Measurements from ENCODE around the gene HCFC1.

The HCFC1 gene

DNA sequence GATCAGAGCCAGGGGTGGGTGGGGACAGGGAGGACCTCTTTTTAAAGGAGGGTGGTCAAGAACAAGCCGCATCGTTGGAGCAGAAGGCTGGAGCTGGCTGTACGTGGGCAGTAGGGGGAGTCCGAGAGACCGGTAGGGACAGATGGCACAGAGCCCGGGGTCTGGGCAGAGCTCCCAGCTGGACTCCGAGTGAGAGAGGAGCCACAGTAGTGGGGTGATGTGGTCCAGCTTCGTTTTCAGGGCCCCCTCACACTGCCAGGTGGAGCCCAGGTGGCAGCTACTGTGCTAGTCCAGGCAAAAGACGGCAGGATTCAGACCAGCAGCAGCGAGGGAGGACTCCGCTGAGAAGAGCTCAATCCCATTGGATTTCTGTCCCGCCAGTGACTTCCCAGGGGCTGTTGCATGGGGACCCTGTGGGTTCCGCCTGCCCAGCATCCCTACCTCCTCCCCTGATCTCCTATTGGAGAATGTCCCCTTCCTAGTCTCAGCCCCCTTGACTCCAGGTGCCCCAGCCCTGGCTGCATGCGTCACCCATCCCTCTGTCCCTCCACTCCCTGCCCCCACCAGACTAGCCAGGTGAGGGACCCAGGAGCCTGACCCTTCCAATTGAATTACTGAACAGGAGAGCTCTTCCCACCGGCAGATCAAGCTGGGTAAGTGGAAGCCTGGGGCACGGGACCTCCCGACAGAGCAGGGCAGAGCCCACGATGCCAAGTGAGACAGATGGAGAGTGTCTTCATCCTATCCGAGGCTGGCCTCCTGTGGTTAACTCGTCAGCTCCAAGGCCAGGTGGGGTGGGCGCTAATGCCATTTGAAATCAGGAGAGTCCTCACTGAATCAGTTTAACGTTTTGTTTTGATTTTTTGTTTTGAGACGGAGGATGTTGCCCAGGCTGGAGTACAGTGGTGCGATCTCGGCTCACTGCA is 48.4 kb downstream of the HCFC1 start:
- DNase-seq (ENCODE audit: low spot score) = no peak

DNA sequence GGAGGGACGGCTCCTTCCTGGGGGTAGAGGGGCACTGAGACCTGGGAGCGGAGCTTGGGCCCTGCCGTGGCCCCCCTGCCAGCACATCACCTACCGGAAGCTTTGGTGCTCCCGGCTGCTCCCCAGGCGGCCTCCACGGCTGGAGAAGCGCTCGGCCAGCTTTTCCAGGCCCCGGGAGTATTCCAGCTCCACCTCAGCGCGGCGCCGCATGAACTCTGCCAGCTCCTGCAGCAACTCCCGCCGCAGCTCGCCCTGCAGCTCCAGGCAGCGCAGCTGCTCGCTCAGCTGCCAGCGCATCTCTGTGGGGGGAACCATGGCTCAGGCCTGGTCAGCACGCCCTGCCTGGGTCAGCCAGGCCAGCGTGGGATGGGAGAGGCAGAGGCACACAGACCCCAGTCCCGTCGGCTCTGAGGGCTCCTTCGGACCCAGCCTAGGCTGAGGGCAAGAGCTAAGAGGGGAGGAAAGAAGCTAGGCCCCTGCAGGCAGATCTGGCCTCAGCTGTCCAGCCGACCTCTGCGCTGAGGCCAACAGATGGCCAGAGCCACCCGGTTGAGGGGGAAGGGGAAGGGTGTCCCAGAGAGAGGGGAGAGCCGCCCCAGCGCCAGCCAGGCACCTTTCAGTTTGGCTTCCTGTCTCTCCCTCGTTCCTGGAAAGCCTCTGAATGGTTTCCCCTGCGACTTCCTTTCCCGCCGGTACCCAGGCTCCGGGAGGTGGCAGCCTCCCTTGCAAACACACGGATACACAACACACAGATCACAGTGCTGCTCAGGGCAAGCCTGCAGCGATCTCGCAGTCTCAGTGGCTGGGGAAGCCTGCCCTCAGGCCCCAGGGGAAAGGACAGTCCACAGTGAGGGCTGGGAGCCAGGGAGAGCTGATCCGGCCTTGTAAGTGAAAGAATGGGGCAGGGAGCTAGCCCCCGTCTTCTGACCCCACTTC is 49.8 kb downstream of the HCFC1 start:
- peak; percentile 29 for DNase-seq (ENCODE audit: low spot score)

GRCh38 chrX:153921070-153921469 is 50.5 kb downstream of the HCFC1 start:
- DNase-seq (ENCODE audit: low spot score) = no peak

GRCh38 chrX:153920546-153920945 is 51.1 kb downstream of the HCFC1 start:
- no peak for DNase-seq (ENCODE audit: low spot score)

- DNase-seq (ENCODE audit: low spot score) = no peak
Observed at GRCh38 chrX:153919281-153919680, 52.3 kb downstream of the HCFC1 start.

GRCh38 chrX:153917869-153918268 is 53.7 kb downstream of the HCFC1 start:
- no peak for DNase-seq (ENCODE audit: low spot score)

GRCh38 chrX:153913701-153914100 is 57.9 kb downstream of the HCFC1 start:
- DNase-seq (ENCODE audit: low spot score) = no peak

DNA sequence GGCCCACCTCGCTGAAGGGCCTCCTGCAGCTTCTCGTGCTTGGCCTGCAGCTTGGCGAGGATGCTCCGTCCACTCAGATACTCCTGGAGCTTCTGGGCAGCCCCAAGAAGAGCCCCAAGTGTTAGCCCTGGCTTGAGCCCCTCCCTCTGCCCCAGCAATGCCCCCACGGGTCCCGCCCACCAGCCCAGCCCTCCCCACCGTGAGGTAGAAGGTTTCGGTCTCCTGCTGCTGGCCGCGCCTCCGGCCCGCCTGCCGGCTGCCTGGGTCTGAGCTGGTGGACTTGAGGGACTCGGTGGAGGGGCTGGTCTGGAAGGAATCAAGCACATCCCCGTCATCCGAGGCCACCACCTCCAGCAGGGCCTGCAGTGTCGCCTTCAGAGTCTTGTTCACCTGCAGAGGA is 58.4 kb downstream of the HCFC1 start:
- DNase-seq (ENCODE audit: low spot score) = no peak

GRCh38 chrX:153911798-153912197 is 59.8 kb downstream of the HCFC1 start:
- no peak for DNase-seq (ENCODE audit: low spot score)

- no peak for DNase-seq (ENCODE audit: low spot score)
Observed at GRCh38 chrX:153910446-153910845, 61.2 kb downstream of the HCFC1 start.

- DNase-seq (ENCODE audit: low spot score) = no peak
Observed at GRCh38 chrX:153909980-153910360, 61.6 kb downstream of the HCFC1 start.

DNA sequence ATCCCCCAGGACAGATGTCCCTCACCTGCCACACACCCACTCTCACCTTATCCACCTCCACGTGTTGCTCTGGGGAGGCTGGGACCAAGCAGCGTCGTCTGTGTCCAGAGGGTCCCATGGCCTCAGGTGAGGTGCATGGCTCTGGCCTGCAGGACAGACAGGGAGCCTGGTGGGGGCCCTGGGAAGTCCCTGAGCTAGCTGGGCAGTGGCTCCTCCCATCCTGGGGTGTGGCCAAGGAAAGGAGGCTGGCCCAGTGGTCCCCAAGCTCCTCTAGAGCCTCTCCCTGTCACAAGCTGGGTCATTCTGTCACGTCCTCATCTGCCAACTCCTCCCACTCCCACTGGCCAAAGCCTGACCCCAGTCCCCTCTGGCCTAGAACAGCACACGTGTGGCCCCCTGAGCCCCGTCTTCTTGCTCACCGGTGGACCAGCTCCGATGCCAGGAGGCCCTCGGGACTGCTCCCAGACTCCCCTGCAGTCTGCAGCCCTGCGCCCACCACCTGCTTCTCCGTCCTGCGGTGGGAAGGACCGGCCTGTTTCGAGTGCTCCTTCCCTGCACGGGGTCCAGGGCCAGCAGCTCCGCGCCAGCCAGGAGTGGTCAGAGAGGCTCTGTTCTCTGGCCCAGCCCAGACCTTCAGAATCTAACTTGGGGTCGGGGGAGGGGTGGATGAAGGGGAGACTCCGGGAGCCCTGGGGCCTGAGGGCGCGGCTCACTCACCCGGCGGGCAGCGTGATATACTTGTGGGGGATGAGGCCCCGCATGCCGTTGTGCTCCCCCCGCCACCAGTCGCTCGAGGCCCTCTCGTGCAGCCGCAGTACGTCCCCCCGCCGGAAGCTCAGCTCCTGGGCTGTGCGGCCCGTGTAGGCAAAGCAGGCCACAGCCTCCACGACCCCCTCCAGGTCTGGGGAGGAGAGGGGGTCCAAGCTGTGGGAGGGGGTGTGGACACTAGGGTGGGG is 62.3 kb downstream of the HCFC1 start:
- DNase-seq (ENCODE audit: low spot score) = no peak

GRCh38 chrX:153908219-153908860 is 63.3 kb downstream of the HCFC1 start:
- DNase-seq (ENCODE audit: low spot score) = no peak

DNA sequence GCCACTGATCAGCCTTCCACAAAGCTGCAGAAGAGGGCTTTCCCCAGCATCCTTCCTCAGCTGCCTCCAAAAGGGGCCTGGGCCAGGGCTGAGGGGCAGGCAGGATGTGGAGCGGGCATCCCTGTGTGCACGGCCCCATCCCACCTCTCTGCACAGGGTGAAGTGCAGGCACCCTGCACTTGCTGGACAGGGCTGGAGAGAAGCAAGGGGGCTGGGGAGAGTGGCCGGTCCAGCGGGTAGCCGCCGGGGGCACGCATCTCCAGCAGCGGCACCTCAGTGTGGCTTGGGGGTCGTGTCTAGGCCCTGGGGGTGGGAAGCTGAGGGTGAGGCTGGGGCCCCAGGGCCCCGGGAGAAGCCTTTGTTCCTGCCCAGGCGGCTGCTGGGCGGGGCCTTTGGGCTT is 64.2 kb downstream of the HCFC1 start:
- DNase-seq (ENCODE audit: low spot score) = no peak

- no peak for DNase-seq (ENCODE audit: low spot score)
Observed at GRCh38 chrX:153906126-153906917, 65.3 kb downstream of the HCFC1 start.

GRCh38 chrX:153905481-153906095 is 66.0 kb downstream of the HCFC1 start:
- no peak for DNase-seq (ENCODE audit: low spot score)

DNA sequence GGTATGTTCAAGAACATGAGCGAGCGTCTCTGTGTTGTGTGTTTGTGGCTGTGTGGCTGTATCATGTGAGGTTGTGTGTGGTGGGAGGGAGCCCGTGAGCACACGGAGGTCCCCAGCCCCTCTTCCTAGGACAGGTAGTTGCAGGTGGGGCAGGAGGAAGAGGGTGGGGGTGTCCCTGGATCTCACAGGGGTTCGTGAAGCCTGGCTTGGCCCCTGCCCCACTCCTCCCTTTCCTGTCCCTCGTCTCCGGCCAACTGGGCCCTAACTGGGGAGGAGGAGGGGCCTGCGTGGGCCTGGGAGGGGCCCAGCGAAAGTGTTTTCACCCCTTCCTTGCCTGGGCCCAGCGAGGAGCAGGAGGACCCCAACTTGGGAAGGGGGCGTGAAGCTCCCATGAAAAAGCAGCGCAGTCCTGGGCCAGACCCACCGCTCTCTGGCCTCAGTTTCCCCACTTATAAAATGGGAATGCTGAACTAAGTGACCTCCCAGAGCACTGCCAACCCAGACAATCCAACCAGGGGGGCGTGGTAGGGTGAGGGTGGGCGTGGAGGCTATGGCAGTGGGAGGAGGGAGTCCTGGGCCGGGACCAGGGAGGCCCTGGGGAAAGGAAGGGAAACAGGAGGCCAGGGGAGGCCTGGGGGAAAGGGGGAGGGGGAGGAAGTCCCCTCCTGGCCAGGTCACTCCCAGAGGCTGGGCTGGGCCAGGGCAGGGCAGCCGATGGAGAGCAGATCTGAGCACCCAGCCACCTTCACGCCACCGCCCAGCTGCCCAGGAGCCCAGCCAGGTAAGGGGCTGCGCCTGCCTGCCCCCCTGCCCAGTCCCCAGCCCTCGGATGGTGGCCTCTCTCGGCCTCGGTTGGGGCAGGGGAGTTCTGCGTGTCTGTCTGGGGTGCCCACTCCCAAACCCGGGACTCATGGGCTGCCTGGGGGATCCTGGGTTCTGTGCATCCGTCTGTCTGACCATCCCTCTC is 67.3 kb downstream of the HCFC1 start, which contains the start of gene AVPR2:
Gene AVPR2 (plus strand): TSS at position 683 of the 967 bp plus-strand sequence. CDS start 473 bp downstream, outside the sequence.
- no peak for DNase-seq (ENCODE audit: low spot score)

DNA sequence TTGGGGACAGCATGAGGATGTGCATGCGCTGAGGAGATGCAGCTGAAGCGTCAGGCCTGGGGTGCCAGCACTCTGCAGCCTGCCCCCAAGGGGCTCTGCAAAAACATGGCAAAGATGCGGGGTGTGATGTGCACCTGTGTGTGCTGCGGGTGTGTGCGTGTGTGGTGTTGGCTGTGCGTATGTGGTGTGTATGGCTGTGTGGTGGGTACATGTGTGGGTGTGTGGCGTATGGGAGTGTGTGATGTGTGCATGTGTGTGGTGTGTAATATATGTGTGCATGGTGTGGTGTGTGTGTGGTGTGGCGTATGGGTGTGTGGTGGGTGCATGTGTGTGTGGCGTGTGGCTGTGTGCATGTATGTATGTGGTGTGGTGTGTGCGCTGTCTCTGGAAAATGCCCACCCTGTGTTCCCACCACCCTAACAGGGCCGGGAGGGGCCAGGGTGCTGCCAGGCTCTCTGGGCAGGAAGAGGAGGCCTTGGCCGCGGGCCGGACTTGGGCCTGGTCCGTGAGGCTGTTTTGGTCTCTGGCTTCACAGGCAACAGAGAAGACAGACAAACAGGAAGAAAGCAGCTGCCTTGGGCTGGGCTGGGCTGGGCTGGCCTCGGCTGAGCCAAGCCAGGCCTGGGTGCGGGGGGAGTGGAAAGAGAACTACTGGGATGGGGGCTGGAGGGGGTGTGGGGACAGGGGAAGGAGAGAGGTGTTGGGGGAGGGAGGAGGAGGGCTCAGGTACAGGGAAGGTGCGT is 68.2 kb downstream of the HCFC1 start:
- DNase-seq (ENCODE audit: low spot score) = no peak
